GM12892 (cell line): Measurements from ENCODE around the gene PNLIPRP1.

Experiments
- POLR2A ChIP-seq: IDR thresholded peaks from 2 replicates; pipeline ENCODE4 v1.6.1; 2011; ENCODE audit warnings: low read depth, low read length, control low read depth
- POLR2AphosphoS5 ChIP-seq: IDR thresholded peaks from 2 replicates; pipeline ENCODE4 v1.6.1; 2011; ENCODE audit warnings: low read depth, low read length, control low read depth

DNA sequence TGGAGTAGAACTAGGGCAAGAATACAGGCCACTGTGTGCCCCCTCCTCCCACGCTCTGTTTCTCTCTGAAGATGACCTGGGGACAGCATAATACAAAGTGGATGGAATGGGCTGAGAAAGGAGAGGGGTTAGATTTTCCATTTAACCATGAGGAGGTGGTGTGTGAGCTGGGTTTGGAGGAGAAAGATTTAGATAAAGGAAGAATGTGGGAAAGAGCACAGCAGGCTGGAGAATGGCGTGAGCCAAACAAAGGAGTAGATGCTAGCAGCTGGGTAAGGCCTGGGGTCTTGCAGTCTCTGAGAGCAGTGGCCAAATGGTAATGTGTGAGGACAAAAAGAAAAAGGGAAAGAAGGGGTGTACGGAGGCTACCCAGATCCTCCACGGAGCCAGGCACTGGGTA, 38.6 kb downstream of the PNLIPRP1 start:
- TF ChIP-seq POLR2AphosphoS5, result no peak
- TF ChIP-seq POLR2A, result no peak
